SU-DHL-6 (cell line): Measurements from ENCODE around the gene PGAP6.

Source experiments
- H2AFZ ChIP-seq: fragments of 200-600 bp; sonication (generic); 2 replicates; pipeline ENCODE4 v1.6.1; 2014; ENCODE audit warnings: low read depth, mild to moderate bottlenecking, moderate library complexity, mixed read lengths, antibody characterized with exemption, low read length; ENCODE audit not compliant: severe bottlenecking
- H3F3A ChIP-seq: fragments of 200-600 bp; shearing (Covaris generic); 2 replicates; pipeline ENCODE4 v1.6.0; 2016; ENCODE audit warnings: antibody characterized with exemption, mild to moderate bottlenecking; ENCODE audit not compliant: insufficient read depth
- H3K27ac ChIP-seq: fragments of 200-600 bp; sonication (generic); 2 replicates; pipeline ENCODE4 v1.5.1; 2016; ENCODE audit warnings: low read depth, mild to moderate bottlenecking, low read length, moderate library complexity, mixed read lengths
- H3K27me3 ChIP-seq: fragments of 200-600 bp; sonication (generic), shearing (Covaris generic); 2 replicates; pipeline ENCODE4 v1.6.0; 2014; ENCODE audit warnings: mild to moderate bottlenecking, low read length
- H3K36me3 ChIP-seq: fragments of 200-600 bp; sonication (generic); 2 replicates; pipeline ENCODE4 v1.6.1; 2014; ENCODE audit warnings: mild to moderate bottlenecking, low read length, mixed read lengths
- H3K4me2 ChIP-seq: fragments of 300-600, 200-600 bp; shearing (Covaris generic), sonication (generic); 2 replicates; pipeline ENCODE4 v1.6.0; 2014; ENCODE audit warnings: low read length, low read depth, mild to moderate bottlenecking; ENCODE audit not compliant: poor library complexity, severe bottlenecking
- H3K4me3 ChIP-seq: fragments of 200-600 bp; sonication (generic); 2 replicates; pipeline ENCODE4 v1.5.1; 2014; ENCODE audit warnings: antibody characterized with exemption, low read length, mild to moderate bottlenecking, mixed read lengths; ENCODE audit not compliant: insufficient read depth, poor library complexity, severe bottlenecking
- H3K79me2 ChIP-seq: fragments of 200-600 bp; sonication (generic); 2 replicates; pipeline ENCODE4 v1.6.1; 2014; ENCODE audit warnings: mild to moderate bottlenecking, low read length, moderate library complexity; ENCODE audit not compliant: insufficient read depth
- H3K9ac ChIP-seq: fragments of 200-600 bp; sonication (generic); 2 replicates; pipeline ENCODE4 v1.7.0; 2014; ENCODE audit warnings: mild to moderate bottlenecking, low read length
- H3K9me2 ChIP-seq: fragments of 200-600 bp; sonication (generic); replicated peaks from 2 replicates; pipeline ENCODE4 v1.6.1; 2014; ENCODE audit warnings: low read length; ENCODE audit not compliant: insufficient read depth
- H3K9me3 ChIP-seq: fragments of 200-600 bp; sonication (generic); 2 replicates; pipeline ENCODE4 v1.6.1; 2014; ENCODE audit warnings: low read length, mixed read lengths; ENCODE audit not compliant: insufficient read depth
- H4K20me1 ChIP-seq: fragments of 200-600 bp; sonication (generic); 2 replicates; pipeline ENCODE4 v1.6.1; 2014; ENCODE audit warnings: low read depth, mild to moderate bottlenecking, antibody characterized with exemption, low read length, moderate library complexity, mixed read lengths
- CTCF ChIP-seq: fragments of 200-600 bp; sonication (generic); IDR thresholded peaks from one replicate; pipeline ENCODE4 v1.5.1; 2017; ENCODE audit warnings: antibody characterized with exemption, mild to moderate bottlenecking, low read length, moderate library complexity; ENCODE audit not compliant: insufficient read depth, poor library complexity, severe bottlenecking
- EZH2phosphoT487 ChIP-seq: fragments of 200-600 bp; sonication (generic), shearing (Covaris generic); conservative IDR thresholded peaks from 2 replicates; pipeline ENCODE4 v1.6.1; 2018; ENCODE audit warnings: mild to moderate bottlenecking, antibody characterized with exemption, low read length, moderate library complexity, mixed read lengths

PGAP6 gene

GRCh38 chr16:396605-397004 is 14.8 kb upstream of the PGAP6 start:
- no peaks in the 10 kb centered on the region for H3K9me2 ChIP-seq
- no peaks in the 10 kb centered on the region for H4K20me1 ChIP-seq
- TF ChIP-seq EZH2phosphoT487 (no peak), CTCF (no peak)
- no peaks in the 10 kb centered on the region for H3K27me3 ChIP-seq
- no peak overlapping the region for H3K27ac ChIP-seq
- H3F3A ChIP-seq = peaks cover 13% of the 10 kb centered on the region
- H3K9ac ChIP-seq = no peak overlapping the region
- H3K79me2 ChIP-seq = no peaks in the 10 kb centered on the region
- H3K4me2 ChIP-seq = no peak overlapping the region
- H2AFZ ChIP-seq = no peak overlapping the region
- no peaks in the 10 kb centered on the region for H3K9me3 ChIP-seq
- H3K4me3 ChIP-seq = no peak overlapping the region
- H3K36me3 ChIP-seq = no peaks in the 10 kb centered on the region

GRCh38 chr16:396199-396598 is 14.4 kb upstream of the PGAP6 start:
- Histone ChIP-seq H3K9me2 (no peaks in the 10 kb centered on the region), H3K27me3 (no peaks in the 10 kb centered on the region), H3K9me3 (no peaks in the 10 kb centered on the region), H4K20me1 (no peaks in the 10 kb centered on the region), H3K79me2 (no peaks in the 10 kb centered on the region), H2AFZ (no peak overlapping the region), H3K27ac (no peak overlapping the region), H3K4me2 (no peak overlapping the region), H3K4me3 (no peak overlapping the region), H3K9ac (no peak overlapping the region), H3K36me3 (no peaks in the 10 kb centered on the region), H3F3A (peaks cover 13% of the 10 kb centered on the region)
- no peak for TF ChIP-seq CTCF
- TF ChIP-seq EZH2phosphoT487 = no peak

- peaks cover 8% of the 10 kb centered on the region; the same call in 1 of the 2 replicates for H3F3A ChIP-seq
- no peaks in the 10 kb centered on the region for H3K27me3 ChIP-seq
- H3K27ac ChIP-seq = no peak overlapping the region
Observed at GRCh38 chr16:392450-393030, 10.8 kb upstream of the PGAP6 start.

More at GRCh38 chr16:392450-393030, 10.8 kb upstream of the PGAP6 start:
- Histone ChIP-seq H3K4me3 (no peak overlapping the region), H3K9ac (no peak overlapping the region), H3K9me3 (no peaks in the 10 kb centered on the region), H4K20me1 (no peaks in the 10 kb centered on the region), H3K36me3 (no peaks in the 10 kb centered on the region), H3K4me2 (no peak overlapping the region), H2AFZ (no peak overlapping the region), H3K79me2 (no peaks in the 10 kb centered on the region), H3K9me2 (no peaks in the 10 kb centered on the region)
- TF ChIP-seq CTCF (no peak), EZH2phosphoT487 (no peak)
